Brain pericyte (primary cell): Measurements from ENCODE around the gene RGS4.

ENCODE experiments used
- DNase-seq: peaks from one replicate; pipeline ENCODE4 v3.0.0-alpha.2; 2012; ENCODE audit warnings: low read depth, low spot score

The RGS4 gene

DNA sequence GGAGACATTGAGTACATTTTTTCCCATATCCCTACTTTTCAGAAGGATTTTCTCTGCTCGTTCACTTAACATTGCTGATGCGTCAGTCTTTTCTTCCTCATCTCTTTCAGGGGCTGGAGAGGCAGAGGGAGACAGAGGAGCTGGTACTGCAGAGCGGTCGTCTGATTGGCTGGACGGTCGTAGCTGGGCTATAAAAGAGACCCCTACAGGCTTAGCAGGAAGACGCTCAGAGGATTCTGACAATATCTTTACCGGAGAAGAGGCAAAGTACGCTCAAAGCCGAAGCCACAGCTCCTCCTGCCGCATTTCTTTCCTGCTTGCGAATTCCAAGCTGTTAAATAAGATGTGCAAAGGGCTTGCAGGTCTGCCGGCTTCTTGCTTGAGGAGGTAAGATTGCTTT is at the start of gene RGS4:
Gene RGS4 (plus strand): TSS at position 220 of the 400 bp plus-strand sequence. CDS start 124 bp downstream, at position 344.
- DNase-seq: peak; percentile 87

GRCh38 chr1:163022129-163022528 is 47.0 kb upstream of the RGS4 start:
- no peak for DNase-seq

GRCh38 chr1:163027610-163028009 is 41.6 kb upstream of the RGS4 start:
- DNase-seq: no peak

- DNase-seq: no peak
Measured at GRCh38 chr1:163029901-163030300, 39.3 kb upstream of the RGS4 start.

GRCh38 chr1:163035446-163036249 is 33.5 kb upstream of the RGS4 start:
- peak; percentile 36 for DNase-seq

DNA sequence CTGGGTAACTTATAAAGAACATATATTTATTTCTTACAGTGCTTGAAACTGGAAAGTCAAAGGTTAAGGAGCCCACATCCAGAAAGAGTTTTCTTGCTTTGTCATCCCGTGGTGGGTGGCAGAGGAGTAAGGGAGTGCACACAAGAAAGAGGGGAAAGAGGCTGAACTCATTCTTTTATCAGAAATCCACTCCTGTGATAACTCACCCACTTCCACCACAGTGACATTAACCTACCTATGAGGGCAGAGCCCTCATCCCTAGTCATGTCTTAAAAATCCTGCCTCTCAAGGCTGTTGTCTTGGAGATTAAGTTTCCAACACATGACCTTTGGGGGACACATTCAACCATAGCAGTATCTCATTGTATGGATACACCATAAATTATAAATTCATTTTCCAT is 32.5 kb upstream of the RGS4 start:
- no peak for DNase-seq

DNA sequence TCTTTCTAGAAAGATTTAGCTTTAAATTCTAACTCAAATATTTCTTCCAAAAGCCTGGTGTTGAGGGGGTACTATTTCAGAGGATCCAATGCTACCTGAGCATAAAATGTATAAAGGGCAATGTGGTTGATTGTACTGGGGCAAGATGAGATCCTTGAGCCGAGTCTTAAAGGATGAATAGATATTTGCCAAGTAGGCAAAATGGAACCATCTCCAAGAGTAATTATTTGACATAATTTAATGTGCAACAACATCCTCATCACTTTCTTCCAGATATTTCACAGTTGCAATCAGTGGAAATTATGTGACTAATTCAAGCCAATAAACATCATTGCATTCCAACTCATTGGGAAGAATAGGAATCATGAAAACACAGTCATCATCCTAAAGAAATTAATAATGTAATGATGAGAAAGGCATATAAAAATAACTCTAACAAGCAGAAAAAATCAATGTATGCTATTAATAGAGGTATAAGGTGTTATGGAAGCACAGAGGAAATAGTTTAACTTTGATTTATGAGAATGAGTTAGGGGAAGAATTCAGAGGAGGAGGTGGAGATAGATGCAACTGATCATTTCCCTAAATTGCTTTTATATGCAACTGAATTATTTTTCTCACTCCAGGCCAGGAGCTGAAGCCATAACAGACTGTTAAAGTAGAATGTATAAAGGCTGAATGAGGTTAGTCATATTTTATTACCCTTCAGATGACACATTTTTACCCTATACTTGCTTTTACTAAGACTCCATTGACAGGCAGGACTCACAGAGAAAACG is 30.0 kb upstream of the RGS4 start:
- DNase-seq: no peak

GRCh38 chr1:163039707-163040093 is 29.5 kb upstream of the RGS4 start:
- DNase-seq: no peak

- DNase-seq: no peak
Measured at GRCh38 chr1:163046071-163046470, 23.1 kb upstream of the RGS4 start.

DNA sequence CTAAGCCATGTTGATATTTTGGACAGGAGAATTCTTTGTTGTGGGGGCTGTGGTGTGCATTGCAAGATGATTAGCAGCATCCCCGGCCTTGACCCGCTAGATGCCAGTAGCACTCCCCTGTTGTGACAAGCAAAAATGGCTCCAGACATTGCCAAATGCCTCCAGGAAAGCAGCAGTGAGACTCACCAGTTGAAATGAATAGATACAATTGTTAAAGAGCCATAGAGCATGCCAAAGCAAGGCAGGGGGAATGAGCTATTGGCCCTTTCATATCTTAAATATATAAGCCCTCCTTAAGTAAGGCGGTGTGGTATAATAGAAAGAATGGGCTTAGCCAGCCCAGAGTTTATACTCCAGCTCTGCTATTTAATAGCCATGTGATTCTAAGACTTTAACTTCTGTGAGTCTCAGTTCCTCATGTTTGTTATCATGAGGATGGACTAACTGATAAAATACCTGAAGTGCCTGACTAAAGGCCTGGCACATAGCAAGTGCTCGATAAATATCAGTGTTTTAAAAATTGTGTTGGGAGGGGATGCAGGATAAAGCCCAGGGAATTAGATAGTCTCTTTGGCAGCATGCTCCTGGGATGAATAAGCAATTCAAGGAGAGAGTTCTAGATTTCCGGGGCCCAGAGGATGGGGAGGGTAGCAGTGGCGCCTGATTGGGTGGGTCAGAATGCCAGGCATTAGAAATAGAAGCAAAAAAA is 21.1 kb upstream of the RGS4 start:
- DNase-seq: no peak

GRCh38 chr1:163048869-163049268 is 20.3 kb upstream of the RGS4 start:
- no peak for DNase-seq

DNA sequence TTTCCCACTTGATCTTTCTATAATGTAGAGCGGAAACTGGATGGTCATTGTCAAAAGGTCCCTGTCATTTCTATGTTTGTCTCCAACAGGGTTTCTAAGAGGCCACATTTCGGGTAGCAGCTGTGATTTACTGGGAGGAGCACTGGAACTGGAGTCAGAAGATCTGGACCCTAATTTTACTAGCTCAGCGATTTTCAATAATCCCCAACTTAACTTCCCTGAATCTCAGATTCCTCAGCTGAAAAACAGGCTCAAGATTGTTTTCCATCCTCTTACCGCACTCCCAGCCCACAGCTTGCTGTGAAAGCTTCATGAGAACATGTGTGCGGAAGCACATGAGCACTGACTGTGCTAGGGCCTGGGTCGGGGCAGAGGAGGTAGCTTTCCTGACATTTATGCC is 19.9 kb upstream of the RGS4 start:
- DNase-seq: no peak

GRCh38 chr1:163050496-163050895 is 18.7 kb upstream of the RGS4 start:
- DNase-seq: no peak

DNA sequence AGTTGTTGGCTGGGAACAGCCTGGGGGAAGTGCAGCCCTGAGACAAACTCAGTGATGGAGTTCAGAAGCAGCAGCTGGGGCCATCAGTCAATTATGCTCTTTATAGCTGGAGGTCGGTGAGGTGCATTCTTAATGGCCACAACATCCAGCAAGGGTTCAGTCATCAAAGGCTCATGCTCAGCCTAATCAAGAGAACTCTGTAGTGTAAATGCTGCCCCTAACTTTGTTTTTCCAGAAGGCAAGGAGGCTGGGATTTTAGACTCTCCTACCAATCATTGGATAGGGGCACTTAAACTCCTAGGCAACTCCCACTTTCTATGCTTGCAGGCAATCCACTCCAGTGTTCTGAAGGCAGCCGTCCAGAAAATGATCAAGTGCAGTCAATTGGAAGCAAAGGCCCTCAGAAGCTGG is 15.0 kb upstream of the RGS4 start:
- DNase-seq: no peak

- no peak for DNase-seq
Measured at GRCh38 chr1:163055005-163055404, 14.2 kb upstream of the RGS4 start.

DNA sequence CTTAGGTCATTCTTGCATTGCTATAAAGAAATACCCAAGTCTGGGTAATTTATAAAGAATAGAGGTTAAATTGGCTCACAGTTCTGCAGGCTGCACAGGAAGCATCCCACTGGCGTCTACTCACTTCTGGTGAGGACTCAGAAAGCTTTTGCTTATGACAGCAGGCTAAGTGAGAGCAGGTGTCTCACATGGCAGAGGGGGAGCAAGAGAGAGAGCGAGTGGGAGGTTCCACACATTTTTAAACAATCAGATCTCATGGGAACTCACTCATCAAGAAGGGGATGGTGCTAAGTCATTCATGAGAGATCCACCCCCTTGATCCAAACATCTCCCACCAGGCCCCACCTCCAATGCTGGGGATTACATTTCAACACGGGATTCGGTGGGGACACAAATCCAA is 13.6 kb upstream of the RGS4 start:
- DNase-seq: no peak

- DNase-seq: no peak
Measured at GRCh38 chr1:163056831-163057230, 12.3 kb upstream of the RGS4 start.

GRCh38 chr1:163060343-163061007 is 8.7 kb upstream of the RGS4 start:
- DNase-seq: no peak

DNA sequence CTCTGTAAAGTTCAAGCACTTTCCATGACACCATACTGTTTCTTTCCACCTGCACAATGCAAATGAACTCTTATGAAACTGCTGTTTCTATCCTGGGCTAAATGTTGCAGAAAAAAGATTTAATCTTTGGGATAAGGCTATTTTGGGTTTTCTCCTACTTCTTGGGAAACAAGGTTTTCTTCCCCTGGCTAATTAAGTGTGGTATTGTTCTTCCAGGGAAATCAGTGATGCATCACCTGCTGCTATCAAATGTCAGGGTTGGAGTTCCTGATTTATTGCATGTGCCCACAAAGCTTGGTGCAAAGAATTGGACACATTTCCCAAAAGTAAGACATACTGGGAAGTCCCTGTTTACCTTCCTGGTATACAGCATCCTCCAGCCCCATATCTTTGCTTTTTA is 6.0 kb upstream of the RGS4 start:
- no peak for DNase-seq

- DNase-seq: no peak
Measured at GRCh38 chr1:163063610-163064009, 5.6 kb upstream of the RGS4 start.

DNA sequence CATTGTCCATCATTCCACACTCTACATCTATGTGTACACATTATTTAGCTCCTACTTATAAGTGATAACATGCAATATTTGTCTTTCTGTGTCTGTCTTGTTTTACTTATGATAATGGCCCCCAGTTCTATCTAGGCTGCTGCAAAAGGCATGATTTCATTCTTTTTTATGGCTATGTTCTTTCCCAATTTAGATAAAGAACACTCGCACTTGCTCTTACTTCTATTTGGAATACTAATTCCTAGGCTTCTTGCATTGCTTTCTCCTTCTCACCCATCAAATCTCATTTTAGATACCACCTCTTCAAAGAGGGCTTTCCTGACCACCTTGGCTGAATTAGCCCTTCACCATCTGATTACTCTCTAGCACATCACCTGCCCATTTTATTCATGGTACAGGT is 3.0 kb upstream of the RGS4 start:
- DNase-seq: no peak

- DNase-seq: no peak
Measured at GRCh38 chr1:163066686-163067085, 2.5 kb upstream of the RGS4 start.
